Fibroblast of skin of left quadriceps (primary cell): Measurements from ENCODE around the gene TLE5.
"Not testable (repeated sequence)": the region's sequence is repeated elsewhere in the genome, so short reads cannot be mapped to it uniquely, and the experiment has no call there.

Experiments used
- DNase-seq, 2 experiments: peaks; one replicate each; pipeline ENCODE4 v3.0.0-alpha.2; 2013; ENCODE audit warnings: low read depth in 2 of 2

The TLE5 gene

DNA sequence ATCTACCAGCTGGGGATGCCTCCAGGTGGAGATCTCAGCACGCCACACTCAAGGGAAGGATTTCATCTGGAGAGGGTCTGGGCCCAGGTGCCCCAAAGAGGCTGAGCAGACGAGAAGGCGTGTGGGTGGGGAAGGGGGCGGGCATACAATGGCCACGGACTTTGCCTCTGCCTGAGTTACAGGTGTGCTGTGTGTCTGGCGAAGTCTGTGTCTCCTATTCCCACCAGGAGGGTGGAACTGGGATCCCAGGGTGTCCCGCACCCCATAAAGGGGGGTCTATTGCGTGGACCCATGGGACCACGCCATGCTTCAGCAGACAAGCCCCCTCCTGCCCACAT lies 36.8 kb downstream of the TLE5 start:
- no peak for DNase-seq

DNA sequence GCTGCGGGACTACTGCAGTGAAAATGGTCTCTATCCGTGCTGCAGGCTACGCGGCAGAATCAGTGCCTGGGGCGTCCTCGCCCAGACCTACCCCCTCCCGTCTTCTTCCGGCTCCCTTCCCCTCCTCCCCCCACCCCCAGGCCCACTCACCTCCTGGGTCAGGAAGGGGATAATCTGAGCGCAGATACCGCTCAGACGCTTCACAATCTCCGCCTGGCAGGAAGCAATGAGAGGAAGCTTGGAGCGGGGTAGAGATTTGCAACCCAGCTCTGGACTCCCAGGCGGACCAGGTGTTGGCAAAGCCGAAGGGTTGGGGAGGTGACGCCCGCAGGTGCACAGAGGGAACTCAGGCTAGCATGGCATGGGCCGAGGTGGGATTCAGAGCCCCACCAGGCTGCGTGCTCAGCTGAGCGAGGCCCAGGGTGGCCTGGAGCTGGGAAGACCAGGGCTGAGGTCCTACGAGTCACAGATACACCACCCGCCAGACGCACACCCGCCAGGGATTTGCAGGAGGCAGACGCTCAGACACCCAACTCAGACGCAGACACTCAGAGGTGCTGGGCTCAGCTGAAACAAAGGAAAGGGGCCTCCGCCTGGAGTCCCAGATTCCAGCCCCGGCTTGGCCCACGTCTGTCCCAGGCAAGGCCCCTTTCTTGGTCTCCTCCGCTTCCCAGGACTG lies 37.3 kb downstream of the TLE5 start:
- DNase-seq = no peak

- no peak for DNase-seq
Measured at GRCh38 chr19:3024509-3024869, 37.8 kb downstream of the TLE5 start.

DNA sequence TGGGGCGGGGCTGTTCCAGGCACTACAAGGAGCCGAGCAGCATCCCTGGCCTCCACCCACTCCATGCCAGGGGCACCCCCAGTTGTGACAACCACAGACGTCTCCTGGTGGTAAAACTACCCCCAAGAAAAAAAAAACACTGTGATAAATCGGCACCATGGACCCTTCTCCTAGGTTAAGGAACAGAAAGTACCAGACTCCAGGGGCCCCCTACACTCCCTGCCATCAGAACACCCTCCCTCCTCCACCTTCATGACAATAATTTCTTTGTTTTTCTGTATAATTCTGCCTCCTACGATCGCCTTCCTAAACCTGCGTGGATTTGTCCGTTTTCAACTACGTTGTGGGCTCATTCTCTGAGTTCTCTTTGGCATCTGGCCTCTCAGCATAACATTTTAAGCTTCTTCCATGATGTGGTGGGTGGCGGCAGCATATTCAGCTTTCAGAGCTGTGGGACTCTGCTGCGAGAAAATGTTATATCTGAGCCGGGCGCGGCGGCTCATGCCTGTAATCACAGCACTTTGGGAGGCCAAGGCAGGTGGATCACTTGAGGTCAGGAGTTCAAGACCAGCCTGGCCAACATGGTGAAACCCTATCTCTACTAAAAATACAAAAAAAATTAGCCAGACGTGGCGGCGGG lies 41.9 kb downstream of the TLE5 start:
- no peak for DNase-seq

- DNase-seq = no peak
Measured at GRCh38 chr19:3019211-3019854, 43.0 kb downstream of the TLE5 start.

GRCh38 chr19:3017923-3018322 lies 44.4 kb downstream of the TLE5 start:
- no peak for DNase-seq

- no peak for DNase-seq
Measured at GRCh38 chr19:3015126-3016057, 46.9 kb downstream of the TLE5 start.

DNA sequence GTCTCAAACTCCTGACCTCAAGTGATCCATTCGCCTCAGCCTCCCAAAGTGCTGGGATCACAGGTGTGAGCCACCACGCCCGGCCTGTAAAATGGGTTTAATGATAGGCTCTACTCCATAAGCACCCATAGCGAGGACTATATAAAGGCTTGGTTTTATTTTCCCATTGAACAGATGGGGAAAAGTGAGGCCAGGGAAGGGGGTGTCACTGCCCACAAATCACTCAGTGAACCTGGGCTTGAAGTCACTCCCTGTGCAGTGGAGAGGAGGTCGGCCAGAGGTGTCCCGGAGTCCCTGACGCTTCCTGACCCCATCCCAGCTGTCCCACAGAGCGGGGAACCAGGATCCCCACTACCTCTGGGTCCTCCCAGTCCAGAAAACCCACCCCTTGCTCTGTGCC lies 48.2 kb downstream of the TLE5 start:
- DNase-seq = no peak

DNA sequence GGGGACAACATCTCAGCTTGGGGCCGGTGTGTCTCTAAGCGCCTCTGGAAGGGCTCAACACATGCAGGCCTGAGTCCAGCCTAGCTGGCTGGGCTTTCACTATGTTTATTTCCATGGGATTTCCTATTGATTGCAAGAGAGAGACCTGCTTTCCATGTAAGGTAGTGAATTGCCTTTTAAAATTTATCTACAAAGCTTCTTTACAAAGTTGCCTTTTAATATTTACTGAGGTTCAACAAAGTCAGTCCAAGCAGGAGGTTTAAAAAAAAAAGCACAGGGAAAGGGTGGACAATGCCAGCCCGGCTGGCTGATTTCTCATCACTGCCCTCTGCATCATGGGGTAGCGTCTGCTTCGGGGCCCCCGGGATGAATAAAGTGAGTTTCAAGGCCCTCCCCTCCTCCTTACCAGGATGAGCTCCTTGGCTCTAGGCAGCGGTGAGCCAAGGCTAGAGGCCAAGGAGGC lies 49.0 kb downstream of the TLE5 start:
- no peak for DNase-seq

GRCh38 chr19:3012621-3013262 lies 49.6 kb downstream of the TLE5 start:
- no peak for DNase-seq

DNA sequence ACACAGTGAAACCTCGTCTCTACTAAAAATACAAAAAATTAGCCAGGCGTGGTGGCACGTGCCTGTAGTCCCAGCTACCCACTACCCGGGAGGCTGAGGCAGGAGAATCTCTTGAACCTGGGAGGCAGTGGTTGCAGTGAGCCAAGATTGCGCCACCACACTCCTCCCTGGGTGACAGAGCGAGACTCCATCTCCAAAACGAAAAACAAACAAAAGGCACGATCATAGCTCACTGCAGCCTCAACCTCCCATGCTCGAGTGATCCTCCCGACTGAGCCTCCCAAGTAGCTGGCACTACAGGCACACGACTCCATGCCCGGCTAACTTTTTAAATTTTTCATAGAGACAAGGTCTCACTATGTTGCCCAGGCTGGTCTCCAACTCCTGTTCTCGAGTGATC lies 50.2 kb downstream of the TLE5 start:
- DNase-seq = not testable (repeated sequence)

DNA sequence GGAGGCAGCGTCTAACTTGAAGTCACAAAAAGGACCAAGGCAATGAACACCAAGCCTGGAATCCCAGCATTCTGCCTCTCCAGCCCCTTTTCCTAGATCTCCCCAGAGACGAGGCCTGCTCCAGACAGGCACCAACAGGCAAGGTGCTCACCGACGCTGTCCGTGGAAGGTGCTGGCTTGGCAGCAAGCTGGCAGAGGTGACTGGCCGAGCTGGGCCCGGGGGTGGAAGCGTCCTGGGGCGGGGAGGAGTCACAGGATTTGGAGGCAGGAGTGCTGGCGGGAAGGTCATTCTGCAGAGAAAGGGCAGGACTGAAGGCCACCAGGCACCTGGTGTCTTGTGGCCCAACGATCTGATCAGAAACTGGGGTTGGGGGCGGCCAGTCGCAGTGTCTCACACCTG lies 51.4 kb downstream of the TLE5 start:
- no peak for DNase-seq

DNA sequence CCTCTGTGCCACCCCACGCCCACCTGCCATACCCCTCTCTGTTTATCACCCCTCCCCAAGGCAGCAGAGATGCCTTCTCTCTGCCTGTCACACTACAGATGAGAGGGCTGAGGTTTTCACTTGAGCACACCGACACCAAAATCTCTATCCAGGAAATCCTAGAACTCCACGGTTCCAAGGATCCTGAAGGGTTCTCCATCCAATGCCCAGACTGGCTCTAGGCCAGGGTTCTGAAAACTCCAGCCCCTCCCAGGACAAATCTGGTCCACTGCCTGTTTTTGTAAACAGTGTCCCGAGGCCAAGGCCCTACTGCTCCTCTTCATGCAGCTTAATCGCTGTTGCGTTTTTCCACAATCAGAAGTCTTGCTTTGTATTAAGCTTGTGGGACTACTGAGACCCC lies 53.3 kb downstream of the TLE5 start:
- DNase-seq = no peak

GRCh38 chr19:3007975-3008374 lies 54.3 kb downstream of the TLE5 start:
- DNase-seq = no peak

GRCh38 chr19:3006075-3006767 lies 56.1 kb downstream of the TLE5 start:
- no peak for DNase-seq

GRCh38 chr19:3005345-3005744 lies 57.0 kb downstream of the TLE5 start:
- no peak for DNase-seq

DNA sequence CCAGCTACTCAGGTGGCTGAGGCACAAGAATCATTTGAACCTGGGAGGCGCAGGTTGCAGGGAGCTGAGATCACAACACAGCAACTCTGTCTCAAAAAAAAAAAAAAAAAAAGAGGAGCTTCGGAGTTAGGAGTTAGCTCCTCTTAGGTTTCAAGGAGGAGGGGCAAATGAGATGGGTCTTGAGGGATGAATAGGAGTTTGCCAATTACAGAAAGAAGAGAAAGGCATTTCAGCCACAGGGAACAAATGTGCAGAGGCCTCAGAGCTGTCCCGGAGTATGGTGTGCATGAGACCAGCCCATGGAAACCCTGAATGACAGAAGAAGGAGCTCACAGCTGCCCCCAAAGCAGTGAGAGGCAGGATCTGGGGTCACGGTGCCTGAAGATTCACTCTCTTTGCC lies 57.8 kb downstream of the TLE5 start:
- DNase-seq = no peak

DNA sequence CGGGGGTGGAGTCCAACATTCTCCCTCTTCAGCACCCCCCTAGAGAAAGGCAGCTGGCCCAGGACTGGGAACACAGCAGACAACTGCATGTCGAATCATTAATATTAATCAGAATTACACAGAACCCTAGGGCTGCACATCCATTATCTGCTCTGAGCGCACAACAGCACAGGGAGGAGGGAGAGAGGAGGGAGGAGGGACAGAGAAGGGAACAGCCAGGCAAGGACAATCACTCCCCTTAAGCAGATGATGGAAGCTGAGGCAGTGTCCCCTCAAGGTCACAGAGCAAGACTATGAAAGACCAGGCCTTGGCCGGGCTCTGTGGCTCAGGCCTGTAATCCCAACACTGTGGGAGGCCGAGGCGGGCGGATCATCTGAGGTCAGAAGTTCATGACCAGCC lies 59.2 kb downstream of the TLE5 start:
- DNase-seq = no peak
